Measurements from ENCODE around the gene AP1M2.
A peak's percentile ranks its signal among the peaks of the same experiment; 100 is the strongest.

- peak; percentile 42 to 92 (median 84) for TF ChIP-seq CTCF (IDR thresholded peaks at IDR 0.05)
- TF ChIP-seq POLR2A (IDR thresholded peaks at IDR 0.05): peak in 3 of 4 donors; percentile 72 to 90 (median 88)
These were observed 18.1 kb downstream of the AP1M2 start, which contains the start of gene CDKN2D for GRCh38 chr19:10568826-10569651.

All from esophagus squamous epithelium (tissue), 4 donors.